Raji (cell line): Measurements from ENCODE around the gene NXF2.
"Not testable (repeated sequence)": the region's sequence is repeated elsewhere in the genome, so short reads cannot be mapped to it uniquely, and the experiment has no call there.

ENCODE experiments used
- POLR2A ChIP-seq: IDR thresholded peaks from 2 replicates; pipeline ENCODE4 v1.6.1; 2011; ENCODE audit warnings: low read depth, low read length, control low read depth; ENCODE audit not compliant: insufficient read depth

Gene NXF2, protein sequence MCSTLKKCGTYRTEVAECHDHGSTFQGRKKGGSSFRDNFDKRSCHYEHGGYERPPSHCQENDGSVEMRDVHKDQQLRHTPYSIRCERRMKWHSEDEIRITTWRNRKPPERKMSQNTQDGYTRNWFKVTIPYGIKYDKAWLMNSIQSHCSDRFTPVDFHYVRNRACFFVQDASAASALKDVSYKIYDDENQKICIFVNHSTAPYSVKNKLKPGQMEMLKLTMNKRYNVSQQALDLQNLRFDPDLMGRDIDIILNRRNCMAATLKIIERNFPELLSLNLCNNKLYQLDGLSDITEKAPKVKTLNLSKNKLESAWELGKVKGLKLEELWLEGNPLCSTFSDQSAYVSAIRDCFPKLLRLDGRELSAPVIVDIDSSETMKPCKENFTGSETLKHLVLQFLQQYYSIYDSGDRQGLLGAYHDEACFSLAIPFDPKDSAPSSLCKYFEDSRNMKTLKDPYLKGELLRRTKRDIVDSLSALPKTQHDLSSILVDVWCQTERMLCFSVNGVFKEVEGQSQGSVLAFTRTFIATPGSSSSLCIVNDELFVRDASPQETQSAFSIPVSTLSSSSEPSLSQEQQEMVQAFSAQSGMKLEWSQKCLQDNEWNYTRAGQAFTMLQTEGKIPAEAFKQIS

DNA sequence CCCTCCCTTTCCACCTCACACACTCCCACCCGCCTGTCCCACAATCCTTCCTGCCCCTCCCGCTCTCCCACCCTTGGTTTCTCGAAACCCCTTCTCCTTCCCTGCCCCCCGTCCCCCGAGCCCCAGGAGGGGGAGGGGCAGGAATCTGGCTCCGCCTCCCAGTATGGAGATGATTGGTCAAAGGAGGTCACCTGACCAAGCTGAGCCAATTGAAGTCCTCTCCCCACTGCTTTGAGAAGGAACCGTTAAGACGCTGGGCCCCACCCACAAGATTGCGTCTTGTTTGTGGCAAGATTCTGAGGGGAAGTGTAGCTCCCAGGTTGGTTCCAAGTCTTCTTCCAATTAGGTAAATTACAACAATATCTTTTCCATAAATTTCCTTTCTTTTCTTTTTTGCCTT lies at the start of gene NXF2:
Gene NXF2 (plus strand): TSS at position 275 of the 400 bp plus-strand sequence. CDS start 59,912 bp downstream, outside the sequence.
- TF ChIP-seq POLR2A = not testable (repeated sequence)

DNA sequence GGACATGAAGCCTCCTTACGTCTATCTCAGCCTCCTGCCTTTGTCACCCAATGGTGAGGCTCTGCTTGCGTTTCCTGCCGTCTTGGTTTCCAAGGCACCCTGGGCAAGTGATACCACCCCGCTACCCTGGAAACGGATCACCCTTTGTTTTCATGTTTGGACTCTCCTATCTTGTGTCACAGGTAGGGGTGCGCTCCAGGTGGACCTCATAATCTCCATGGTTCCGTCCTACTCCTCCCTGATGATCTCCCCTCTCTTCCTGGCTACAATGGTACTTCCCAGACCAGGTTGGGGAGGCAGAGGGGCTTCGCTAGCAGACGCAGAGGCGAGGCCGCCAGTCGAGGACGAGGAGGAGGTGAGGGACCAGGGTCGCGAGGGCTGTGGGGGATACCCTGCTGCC lies 32.0 kb upstream of the NXF2 start, which contains the start of gene TCP11X1:
Gene TCP11X1 (plus strand): TSS at position 316 of the 400 bp plus-strand sequence.
- TF ChIP-seq POLR2A = not testable (repeated sequence)

DNA sequence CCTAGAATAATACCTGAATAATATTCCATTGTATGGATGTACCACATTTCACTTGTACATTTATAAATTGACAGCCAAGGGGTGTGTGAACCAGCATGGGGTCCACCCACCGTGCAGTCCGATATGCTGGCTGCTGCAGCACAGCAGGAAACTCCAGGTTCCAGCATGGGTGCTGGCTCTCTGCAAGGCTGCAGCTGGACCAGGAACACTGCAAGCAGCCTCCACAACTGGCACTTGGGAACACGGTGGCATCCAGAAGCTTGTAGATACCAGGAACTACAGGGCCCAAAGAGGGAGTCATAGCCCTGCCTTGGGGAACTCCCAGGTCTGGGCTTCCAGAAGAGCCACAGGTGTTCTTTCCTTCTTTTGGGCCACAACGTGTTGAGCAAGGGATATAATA lies 91.2 kb downstream of the NXF2 start:
- TF ChIP-seq POLR2A = no peak

DNA sequence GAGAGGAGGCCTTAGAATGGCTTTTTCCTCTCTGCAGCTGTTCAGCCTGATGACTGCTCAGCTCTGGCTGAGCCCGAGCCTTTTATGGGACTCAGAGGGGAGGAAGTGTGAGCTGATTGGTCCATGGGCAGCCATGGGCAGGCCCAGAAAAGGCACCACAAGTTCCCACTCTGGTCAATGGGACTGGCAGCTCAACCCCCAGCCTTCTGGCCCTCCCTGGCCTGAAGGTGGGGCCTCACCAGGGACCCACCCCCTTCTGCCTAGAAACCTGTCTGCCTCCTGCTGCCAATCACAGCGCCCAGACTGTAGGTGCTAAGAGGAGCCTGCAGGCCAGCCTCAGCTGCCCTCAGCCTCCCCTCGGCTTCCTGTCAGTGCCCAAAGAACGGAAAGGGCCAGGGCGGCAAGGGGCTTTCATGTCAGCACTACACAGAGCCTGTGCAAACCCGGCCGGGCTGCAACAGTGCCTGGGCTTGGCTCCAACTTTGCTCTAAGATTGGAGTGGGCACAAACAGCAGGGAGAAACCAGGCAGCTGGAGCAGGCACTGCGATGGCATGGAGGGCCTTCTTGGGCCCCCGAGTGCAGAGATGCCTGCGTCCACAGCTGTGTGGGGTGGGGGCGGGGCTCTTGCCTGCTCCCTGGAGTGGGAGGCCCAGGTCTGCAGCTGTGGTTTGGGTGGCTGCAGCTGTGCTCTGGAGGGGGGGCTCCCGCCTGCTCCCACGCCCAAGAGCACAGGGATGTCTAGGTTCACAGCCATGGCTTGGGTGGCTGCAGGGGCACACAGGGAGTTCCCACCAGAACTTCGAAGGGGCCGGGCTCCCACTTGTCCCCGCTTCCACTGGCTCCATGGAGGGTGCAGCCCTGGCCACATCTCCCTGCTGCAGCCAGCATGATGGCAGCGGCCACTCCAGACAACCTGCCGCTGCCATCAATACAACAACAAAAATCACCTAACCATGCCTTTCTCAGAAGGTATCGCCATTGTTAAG lies 92.6 kb downstream of the NXF2 start:
- no peak for TF ChIP-seq POLR2A

DNA sequence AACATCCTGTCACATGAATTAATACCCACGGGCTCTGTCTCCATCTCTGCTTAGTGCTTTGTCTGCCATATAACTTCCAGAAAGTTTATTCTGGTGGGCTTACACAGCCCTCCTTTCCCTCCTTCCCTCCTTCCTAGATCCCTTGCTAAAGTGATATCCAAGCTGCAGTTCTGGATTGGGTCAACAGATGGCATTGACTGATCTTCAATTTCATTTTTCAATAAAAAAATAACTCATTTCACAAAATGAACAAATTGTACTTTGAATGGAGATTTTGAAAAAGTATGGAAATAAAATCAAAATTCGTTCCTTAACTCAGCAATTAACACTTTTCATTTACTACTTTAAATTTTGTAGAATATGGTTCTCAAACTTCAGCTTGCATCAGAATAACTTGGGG lies 94.9 kb downstream of the NXF2 start:
- TF ChIP-seq POLR2A = no peak

DNA sequence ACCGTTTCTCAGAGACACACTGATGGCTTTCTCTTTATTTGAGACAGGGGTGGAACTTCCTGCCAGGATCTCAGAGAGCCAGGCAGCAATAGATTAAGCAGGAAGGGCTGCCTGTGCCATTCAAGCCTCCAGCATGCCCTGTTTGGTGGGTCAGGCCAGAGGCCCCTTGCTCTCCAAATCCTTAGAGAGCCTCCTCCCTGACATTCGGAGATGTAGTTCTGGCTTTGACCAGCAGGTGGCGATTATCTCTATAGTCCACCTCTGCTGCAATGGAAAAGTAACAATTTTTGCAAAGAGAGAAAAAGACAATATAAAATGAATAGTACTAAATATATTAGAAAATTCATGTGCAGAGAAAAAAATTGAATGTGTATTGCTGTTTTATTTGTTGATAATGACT lies 98.9 kb downstream of the NXF2 start:
- no peak for TF ChIP-seq POLR2A
